Posterior vena cava (tissue), 2 donors: ENCODE measurements around the gene SSPN. TPM values are rescaled to one million over a fixed set of nuclear protein-coding genes. Genes with fewer than 3 reads are reported as not detected.
A peak's percentile ranks its signal among the peaks of the same experiment; 100 is the strongest.

ENCODE experiments used
- DNase-seq: peaks from one replicate; pipeline ENCODE4 v3.0.0-alpha.2; 2020; ENCODE audit warnings: low spot score
- intact Hi-C, 2 donors: fragments of 100-400 bp; cut with DNase I; formaldehyde crosslinking; loops; one replicate each; pipeline versions ENCODE4 v1.14.1 to v1.14.2; 2022 to 2023
- total RNA-seq, 2 donors: library from RNA; stranded (reverse); fragmentation: NEBNext Ultra II Directional; extraction: Animal tissue kit (Norgen Biotek cat#: 25700); gene quantifications; one replicate each; pipeline ENCODE4 v1.2.1, GENCODE V29; 2021
- donor health status: DM: yes; HTN: yes; CAD: no.
- donor health status: DM: yes; HTN: yes; CAD: no.

SSPN gene
- total RNA-seq, 2 donors from 2014 or later, result 47.4 to 65.4 TPM

GRCh38 chr12:26275313-26276131 is 80.1 kb downstream of the SSPN start:
- no peak for DNase-seq
- intact Hi-C loops, result loop anchor here in 1 of 2 donors (10.0 kb wide), 1 partner anchor 151 kb away; the partner anchor contains the start of gene BHLHE41

- intact Hi-C loops, result loop anchor here in 1 of 2 donors (10.0 kb wide), 1 partner anchor 152 kb away; the partner anchor contains the start of gene BHLHE41
These were observed 81.3 kb downstream of the SSPN start for GRCh38 chr12:26276709-26277108.

GRCh38 chr12:26277506-26278246 is 82.3 kb downstream of the SSPN start:
- intact Hi-C loops, result loop anchor here in 1 of 2 donors (10.0 kb wide), 1 partner anchor 153 kb away; the partner anchor contains the start of gene BHLHE41
- no peak for DNase-seq

More at GRCh38 chr12:26276709-26277108, 81.3 kb downstream of the SSPN start:
- DNase-seq, result no peak

GRCh38 chr12:26278266-26278665 is 82.9 kb downstream of the SSPN start:
- DNase-seq, result no peak

GRCh38 chr12:26278666-26279065 is 83.3 kb downstream of the SSPN start:
- intact Hi-C loops, result loop anchor here in 1 of 2 donors (10.0 kb wide), 1 partner anchor 154 kb away; the partner anchor contains the start of gene BHLHE41
- no peak for DNase-seq

More at GRCh38 chr12:26278266-26278665, 82.9 kb downstream of the SSPN start:
- intact Hi-C loops, result loop anchor here in 1 of 2 donors (10.0 kb wide), 1 partner anchor 153 kb away; the partner anchor contains the start of gene BHLHE41

GRCh38 chr12:26279091-26279490 is 83.7 kb downstream of the SSPN start:
- intact Hi-C loops, result loop anchor here in 1 of 2 donors (10.0 kb wide), 1 partner anchor 154 kb away; the partner anchor contains the start of gene BHLHE41
- no peak for DNase-seq

- intact Hi-C loops, result loop anchor here in 1 of 2 donors (10.0 kb wide), 1 partner anchor 155 kb away; the partner anchor contains the start of gene BHLHE41
- no peak for DNase-seq
These were observed 84.5 kb downstream of the SSPN start for GRCh38 chr12:26279908-26280307.

GRCh38 chr12:26280869-26281268 is 85.5 kb downstream of the SSPN start:
- no peak for DNase-seq
- intact Hi-C loops, result no loop called here

- no peak for DNase-seq
- intact Hi-C loops, result no loop called here
These were observed 85.9 kb downstream of the SSPN start for GRCh38 chr12:26281320-26281719.

- no peak for DNase-seq
- intact Hi-C loops, result no loop called here
These were observed 87.1 kb downstream of the SSPN start for GRCh38 chr12:26282339-26282940.

- intact Hi-C loops, result no loop called here
- DNase-seq, result no peak
These were observed 87.7 kb downstream of the SSPN start for GRCh38 chr12:26283046-26283445.

- no peak for DNase-seq
- intact Hi-C loops, result no loop called here
These were observed 88.2 kb downstream of the SSPN start for GRCh38 chr12:26283617-26284016.

GRCh38 chr12:26285401-26285800 is 90.0 kb downstream of the SSPN start:
- DNase-seq, result no peak
- intact Hi-C loops, result no loop called here

- no peak for DNase-seq
These were observed 90.8 kb downstream of the SSPN start for GRCh38 chr12:26286186-26286585.

GRCh38 chr12:26287671-26288381 is 92.5 kb downstream of the SSPN start:
- peak; percentile 94 for DNase-seq
- intact Hi-C loops, result no loop called here

More at GRCh38 chr12:26286186-26286585, 90.8 kb downstream of the SSPN start:
- intact Hi-C loops, result no loop called here

GRCh38 chr12:26290565-26290964 is 95.2 kb downstream of the SSPN start:
- intact Hi-C loops, result no loop called here
- no peak for DNase-seq

GRCh38 chr12:26292596-26292995 is 97.2 kb downstream of the SSPN start:
- DNase-seq, result no peak
- intact Hi-C loops, result no loop called here

- DNase-seq, result no peak
- intact Hi-C loops, result no loop called here
These were observed 98.2 kb downstream of the SSPN start for GRCh38 chr12:26293612-26294011.

GRCh38 chr12:26295001-26295400 is 99.6 kb downstream of the SSPN start:
- intact Hi-C loops, result no loop called here
- no peak for DNase-seq
